ENCODE data around the gene MRPL38.

DNA sequence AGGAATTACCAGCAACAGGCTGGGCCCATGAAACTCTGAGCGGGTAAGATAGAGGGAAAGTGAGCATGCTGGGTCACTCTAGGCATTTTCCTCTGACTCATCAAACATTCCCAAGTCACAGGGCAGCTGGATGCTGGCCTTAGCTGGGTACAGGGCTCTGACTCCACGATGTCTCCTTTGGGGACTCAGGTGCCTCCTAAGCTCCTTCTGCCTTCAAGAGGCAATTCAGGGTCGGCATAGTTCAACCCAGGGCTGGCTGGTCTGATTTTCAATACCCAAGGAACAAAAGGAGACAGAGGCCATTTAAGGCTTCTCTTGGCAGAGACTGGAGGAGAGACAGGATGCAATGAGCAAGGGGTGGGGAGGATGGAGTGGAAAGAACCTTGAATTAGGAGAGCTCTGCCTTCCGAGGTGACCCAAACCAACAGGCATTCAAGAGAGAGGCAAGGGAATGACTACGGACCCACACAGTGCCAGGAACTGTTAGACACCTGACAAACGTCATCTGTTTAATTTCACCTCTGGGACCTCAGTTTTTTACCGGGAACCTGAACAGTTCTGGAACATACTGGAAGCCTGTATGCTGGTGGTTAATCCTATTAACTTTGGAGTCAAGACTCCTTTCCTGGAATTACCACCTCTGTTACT, 50.5 kb downstream of the MRPL38 start:
- TF ChIP-seq CTCF (conservative IDR thresholded peaks at IDR 0.05 in 1 of 2, IDR thresholded peaks at IDR 0.05 in 1 of 2; ENCODE audit: extremely low read depth in 1 of 2, insufficient read depth in 1 of 2, low read depth in 1 of 2, low read length in 2 of 2) (no peak), EZH2 (IDR thresholded peaks at IDR 0.05; ENCODE audit: borderline replicate concordance, low read length) (no peak)

All from mammary epithelial cell (primary cell).